ENCODE data around the gene GTPBP1.

The GTPBP1 gene

DNA sequence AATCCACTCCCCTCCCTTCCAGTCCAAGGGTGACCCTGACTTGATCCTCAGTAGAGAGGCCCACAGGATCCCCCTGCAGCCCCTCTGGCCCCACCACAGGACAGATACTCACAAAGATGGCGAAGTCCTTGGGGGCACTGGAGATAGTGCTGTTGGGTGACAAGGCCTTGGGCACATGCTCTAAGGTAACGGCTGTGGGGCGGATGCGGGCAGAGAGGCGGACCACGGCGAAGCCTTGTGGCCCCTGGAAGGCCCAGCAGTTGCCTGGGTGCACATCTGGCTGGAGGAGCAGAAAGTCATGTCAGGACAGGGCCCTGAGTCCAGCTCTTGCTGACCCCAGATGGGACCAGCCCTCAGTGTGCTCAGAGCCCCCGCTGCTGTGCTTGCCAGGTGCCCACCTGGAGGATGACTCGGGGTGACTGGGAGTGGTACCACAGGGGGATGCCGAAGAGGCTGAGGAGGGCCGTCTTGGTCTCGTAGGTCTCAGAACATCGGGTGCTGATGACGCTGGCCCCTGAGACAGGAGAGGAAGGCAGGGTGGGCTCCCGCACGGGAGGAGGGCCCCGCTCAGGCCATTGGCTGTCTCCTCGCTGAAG, 32.8 kb downstream of the GTPBP1 start:
- H3K9me3 ChIP-seq (ENCODE audit: control extremely low read depth in 1 of 5, control insufficient read depth in 4 of 5, insufficient read depth in 2 of 5, low read depth in 1 of 5, low read length in 4 of 5), result no peaks in the 10 kb centered on the region
- no peaks in the 10 kb centered on the region for H3K27me3 ChIP-seq (replicated peaks in 2 of 5; ENCODE audit: control insufficient read depth in 4 of 5, insufficient read depth in 5 of 5, low read length in 4 of 5)
- no peak overlapping the region for H3K27ac ChIP-seq (ENCODE audit: insufficient read depth in 1 of 2, low read depth in 1 of 2, low read length in 2 of 2, poor library complexity in 1 of 2, severe bottlenecking in 2 of 2)
- no peak overlapping the region for H3K4me3 ChIP-seq (ENCODE audit: control insufficient read depth in 1 of 7, extremely low read depth in 1 of 7, insufficient read depth in 4 of 7, low read depth in 2 of 7, low read length in 6 of 7)
- ChIA-PET POLR2A (interaction anchor here (0.6 kb wide), 1 partner anchor 18 kb away, joined by 3 read pairs; no protein-coding TSS in a partner anchor), CTCF (interaction anchor here (1.5 to 6.6 kb wide), 3 partner anchors 11 to 24 kb away, joined by 3 to 64 read pairs (median 5); no protein-coding TSS in a partner anchor)
- 96% methylated on average over 18 of the region's 18 CpGs for WGBS (ENCODE audit: insufficient coverage)
- peaks cover 8 to 99% (median 85%) of the 10 kb centered on the region in 4 experiments for H3K36me3 ChIP-seq (ENCODE audit: control insufficient read depth in 4 of 4, insufficient read depth in 4 of 4, low read length in 3 of 4)
- peaks cover 0 to 21% (median 2%) of the 10 kb centered on the region in 4 experiments for H3K4me1 ChIP-seq (ENCODE audit: control extremely low read depth in 1 of 4, control insufficient read depth in 4 of 4, insufficient read depth in 4 of 4, low read length in 3 of 4)
- no peak for DNase-seq

DNA sequence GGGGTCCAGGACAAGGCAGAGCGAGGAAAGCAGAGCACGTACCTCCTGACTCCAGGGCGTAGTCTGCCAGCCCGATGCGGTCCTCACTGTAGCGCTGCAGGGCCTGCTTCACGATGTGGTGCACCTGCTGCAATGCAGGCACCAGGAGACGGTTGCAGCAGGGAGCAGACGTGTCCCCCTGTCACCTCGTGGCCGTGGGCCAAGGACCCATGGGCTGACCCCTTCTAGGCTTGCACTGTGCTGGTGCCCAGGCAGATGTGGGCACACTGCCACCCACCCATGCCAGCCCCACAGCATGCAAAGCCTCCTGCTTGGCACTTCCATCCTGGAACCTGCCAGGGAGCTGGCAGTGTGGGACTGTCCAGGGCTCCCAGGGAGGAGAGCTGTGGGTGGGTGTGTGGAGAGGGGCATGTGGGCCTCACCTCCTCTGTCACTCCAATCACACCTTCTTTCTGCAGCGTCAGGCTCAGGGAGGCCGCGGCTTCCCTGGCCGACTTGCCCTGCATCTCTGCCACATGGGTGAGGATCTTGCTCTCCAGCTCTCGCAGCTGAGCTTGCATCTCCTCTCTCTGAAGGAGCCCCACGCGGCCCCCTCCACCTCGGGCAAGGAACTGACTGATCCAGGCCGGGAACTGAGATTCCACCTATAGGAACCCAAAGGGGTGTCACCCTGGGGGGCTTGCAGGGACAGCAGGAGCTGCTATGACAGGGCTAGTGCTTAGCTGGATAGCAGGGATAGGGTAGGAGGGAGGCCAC, 33.7 kb downstream of the GTPBP1 start:
- ChIA-PET POLR2A (no interaction called here), CTCF (interaction anchor here (0.9 to 1.8 kb wide), 6 partner anchors 8 to 28 kb away, joined by 3 to 6 read pairs (median 5); no protein-coding TSS in a partner anchor)
- Histone ChIP-seq H3K4me1 (ENCODE audit: control extremely low read depth in 1 of 4, control insufficient read depth in 4 of 4, insufficient read depth in 4 of 4, low read length in 3 of 4) (peaks cover 0 to 21% (median 2%) of the 10 kb centered on the region in 4 experiments), H3K36me3 (ENCODE audit: control insufficient read depth in 4 of 4, insufficient read depth in 4 of 4, low read length in 3 of 4) (peaks cover 8 to 100% (median 83%) of the 10 kb centered on the region in 4 experiments), H3K4me3 (ENCODE audit: control insufficient read depth in 1 of 7, extremely low read depth in 1 of 7, insufficient read depth in 4 of 7, low read depth in 2 of 7, low read length in 6 of 7) (no peak overlapping the region), H3K27me3 (replicated peaks in 2 of 5; ENCODE audit: control insufficient read depth in 4 of 5, insufficient read depth in 5 of 5, low read length in 4 of 5) (no peaks in the 10 kb centered on the region), H3K9me3 (ENCODE audit: control extremely low read depth in 1 of 5, control insufficient read depth in 4 of 5, insufficient read depth in 2 of 5, low read depth in 1 of 5, low read length in 4 of 5) (no peaks in the 10 kb centered on the region), H3K27ac (ENCODE audit: insufficient read depth in 1 of 2, low read depth in 1 of 2, low read length in 2 of 2, poor library complexity in 1 of 2, severe bottlenecking in 2 of 2) (no peak overlapping the region)
- DNase-seq, result no peak
- 90% methylated on average over 17 of the region's 20 CpGs for WGBS (ENCODE audit: insufficient coverage)

DNA sequence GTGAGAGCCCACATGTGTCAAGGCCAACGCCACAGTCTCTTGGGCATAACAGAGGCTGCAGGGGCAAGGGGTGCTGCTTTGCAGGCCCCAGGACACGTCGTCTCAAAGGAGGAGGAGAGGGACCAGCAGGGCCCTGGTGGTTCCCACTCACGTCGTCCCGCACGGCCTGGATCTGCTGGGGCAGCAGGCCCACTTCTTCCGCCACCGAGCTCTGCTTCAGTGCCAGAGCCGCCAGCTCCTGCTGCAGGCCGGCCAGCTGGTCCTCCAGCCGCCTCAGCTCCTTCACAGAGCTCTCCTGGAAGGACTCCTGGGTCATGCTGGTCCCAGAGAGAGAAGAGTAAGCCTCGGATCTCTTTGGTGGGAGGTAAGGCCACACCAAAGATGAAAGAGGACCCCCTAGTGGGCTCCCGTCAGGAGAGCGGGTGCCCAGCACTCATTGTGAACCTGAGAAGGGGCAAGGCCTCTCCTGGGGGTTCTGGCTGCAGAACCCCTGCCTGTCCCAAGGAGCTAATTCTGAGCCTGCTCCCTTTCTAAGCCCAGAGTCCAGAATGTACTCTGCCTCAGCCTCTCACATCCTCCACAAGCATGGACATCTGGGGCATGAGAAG, 34.5 kb downstream of the GTPBP1 start:
- H3K36me3 ChIP-seq (ENCODE audit: control insufficient read depth in 4 of 4, insufficient read depth in 4 of 4, low read length in 3 of 4), result peaks cover 8 to 100% (median 86%) of the 10 kb centered on the region in 4 experiments
- H3K9me3 ChIP-seq (ENCODE audit: control extremely low read depth in 1 of 5, control insufficient read depth in 4 of 5, insufficient read depth in 2 of 5, low read depth in 1 of 5, low read length in 4 of 5), result no peaks in the 10 kb centered on the region
- peaks cover 0 to 21% (median 2%) of the 10 kb centered on the region in 4 experiments for H3K4me1 ChIP-seq (ENCODE audit: control extremely low read depth in 1 of 4, control insufficient read depth in 4 of 4, insufficient read depth in 4 of 4, low read length in 3 of 4)
- POLR2A ChIA-PET, result no interaction called here
- no peak overlapping the region for H3K4me3 ChIP-seq (ENCODE audit: control insufficient read depth in 1 of 7, extremely low read depth in 1 of 7, insufficient read depth in 4 of 7, low read depth in 2 of 7, low read length in 6 of 7)
- no peak overlapping the region for H3K27ac ChIP-seq (ENCODE audit: insufficient read depth in 1 of 2, low read depth in 1 of 2, low read length in 2 of 2, poor library complexity in 1 of 2, severe bottlenecking in 2 of 2)
- no peak for DNase-seq
- H3K27me3 ChIP-seq (replicated peaks in 2 of 5; ENCODE audit: control insufficient read depth in 4 of 5, insufficient read depth in 5 of 5, low read length in 4 of 5), result no peaks in the 10 kb centered on the region
- 94% methylated on average over 10 of the region's 15 CpGs for WGBS (ENCODE audit: insufficient coverage)
- CTCF ChIA-PET, result interaction anchor here (0.9 to 1.8 kb wide), 6 partner anchors 7 to 28 kb away, joined by 3 to 6 read pairs (median 5); no protein-coding TSS in a partner anchor

DNA sequence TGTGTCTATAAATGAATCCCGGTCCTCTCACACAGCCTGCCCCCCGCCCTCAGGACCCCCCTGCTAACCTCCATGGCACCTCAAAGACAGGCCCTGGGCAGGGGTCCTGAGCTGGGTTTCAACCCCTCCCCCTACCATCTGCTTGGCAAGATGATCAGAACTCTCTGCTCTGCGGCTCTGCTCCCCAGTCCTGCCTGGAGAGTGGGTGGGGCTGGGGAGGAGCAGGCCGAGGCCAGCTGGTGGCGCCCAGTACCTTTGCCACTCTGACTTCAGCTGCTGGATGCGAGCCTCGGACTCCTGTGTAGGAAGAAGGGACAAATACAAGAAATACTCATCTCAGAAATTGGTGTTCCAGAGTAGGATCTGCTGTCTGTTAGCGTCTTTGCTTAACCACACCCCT, 35.0 kb downstream of the GTPBP1 start:
- Histone ChIP-seq H3K4me3 (ENCODE audit: control insufficient read depth in 1 of 7, extremely low read depth in 1 of 7, insufficient read depth in 4 of 7, low read depth in 2 of 7, low read length in 6 of 7) (no peak overlapping the region), H3K9me3 (ENCODE audit: control extremely low read depth in 1 of 5, control insufficient read depth in 4 of 5, insufficient read depth in 2 of 5, low read depth in 1 of 5, low read length in 4 of 5) (no peaks in the 10 kb centered on the region), H3K27ac (ENCODE audit: insufficient read depth in 1 of 2, low read depth in 1 of 2, low read length in 2 of 2, poor library complexity in 1 of 2, severe bottlenecking in 2 of 2) (no peak overlapping the region), H3K36me3 (ENCODE audit: control insufficient read depth in 4 of 4, insufficient read depth in 4 of 4, low read length in 3 of 4) (peaks cover 5 to 100% (median 87%) of the 10 kb centered on the region in 4 experiments), H3K4me1 (ENCODE audit: control extremely low read depth in 1 of 4, control insufficient read depth in 4 of 4, insufficient read depth in 4 of 4, low read length in 3 of 4) (peaks cover 0 to 17% (median 2%) of the 10 kb centered on the region in 4 experiments), H3K27me3 (replicated peaks in 2 of 5; ENCODE audit: control insufficient read depth in 4 of 5, insufficient read depth in 5 of 5, low read length in 4 of 5) (no peaks in the 10 kb centered on the region)
- POLR2A ChIA-PET, result no interaction called here
- CTCF ChIA-PET, result interaction anchor here (1.2 to 1.8 kb wide), 3 partner anchors 11 to 27 kb away, joined by 5 to 6 read pairs (median 5); no protein-coding TSS in a partner anchor
- DNase-seq, result no peak
- WGBS (ENCODE audit: insufficient coverage), result 100% methylated on average over 1 of the region's 8 CpGs

DNA sequence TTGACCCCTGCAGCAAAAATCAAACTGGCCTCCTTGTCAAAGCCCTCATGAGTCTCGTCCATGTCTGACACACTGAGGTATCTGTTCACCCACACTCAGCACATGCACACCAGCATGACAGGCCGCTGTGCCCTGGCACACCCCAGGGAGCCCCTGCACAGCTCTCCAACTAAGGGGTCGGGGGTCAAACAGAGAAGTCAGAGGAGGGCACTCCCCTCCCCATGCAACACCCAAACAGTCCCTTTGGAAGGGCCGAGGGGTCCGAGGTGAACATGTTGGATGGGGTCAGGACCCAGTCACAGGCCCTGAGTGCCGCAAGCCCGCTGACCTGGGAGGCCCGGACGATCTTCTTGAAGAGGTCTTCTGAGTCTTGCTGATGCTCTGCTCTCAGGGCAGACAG, 35.4 kb downstream of the GTPBP1 start:
- DNase-seq, result no peak
- H3K27ac ChIP-seq (ENCODE audit: insufficient read depth in 1 of 2, low read depth in 1 of 2, low read length in 2 of 2, poor library complexity in 1 of 2, severe bottlenecking in 2 of 2), result no peak overlapping the region
- ChIA-PET CTCF (interaction anchor here (1.8 to 3.3 kb wide), 3 partner anchors 8 to 25 kb away, joined by 5 to 13 read pairs (median 6); no protein-coding TSS in a partner anchor), POLR2A (interaction anchor here (1.3 kb wide), 1 partner anchor 10 kb away, joined by 5 read pairs; no protein-coding TSS in a partner anchor)
- H3K9me3 ChIP-seq (ENCODE audit: control extremely low read depth in 1 of 5, control insufficient read depth in 4 of 5, insufficient read depth in 2 of 5, low read depth in 1 of 5, low read length in 4 of 5), result no peaks in the 10 kb centered on the region
- H3K4me3 ChIP-seq (ENCODE audit: control insufficient read depth in 1 of 7, extremely low read depth in 1 of 7, insufficient read depth in 4 of 7, low read depth in 2 of 7, low read length in 6 of 7), result no peak overlapping the region
- H3K27me3 ChIP-seq (replicated peaks in 2 of 5; ENCODE audit: control insufficient read depth in 4 of 5, insufficient read depth in 5 of 5, low read length in 4 of 5), result no peaks in the 10 kb centered on the region
- H3K4me1 ChIP-seq (ENCODE audit: control extremely low read depth in 1 of 4, control insufficient read depth in 4 of 4, insufficient read depth in 4 of 4, low read length in 3 of 4), result peaks cover 0 to 13% (median 2%) of the 10 kb centered on the region in 4 experiments
- H3K36me3 ChIP-seq (ENCODE audit: control insufficient read depth in 4 of 4, insufficient read depth in 4 of 4, low read length in 3 of 4), result peaks cover 3 to 100% (median 87%) of the 10 kb centered on the region in 4 experiments
- 100% methylated on average over 6 of the region's 9 CpGs for WGBS (ENCODE audit: insufficient coverage)

DNA sequence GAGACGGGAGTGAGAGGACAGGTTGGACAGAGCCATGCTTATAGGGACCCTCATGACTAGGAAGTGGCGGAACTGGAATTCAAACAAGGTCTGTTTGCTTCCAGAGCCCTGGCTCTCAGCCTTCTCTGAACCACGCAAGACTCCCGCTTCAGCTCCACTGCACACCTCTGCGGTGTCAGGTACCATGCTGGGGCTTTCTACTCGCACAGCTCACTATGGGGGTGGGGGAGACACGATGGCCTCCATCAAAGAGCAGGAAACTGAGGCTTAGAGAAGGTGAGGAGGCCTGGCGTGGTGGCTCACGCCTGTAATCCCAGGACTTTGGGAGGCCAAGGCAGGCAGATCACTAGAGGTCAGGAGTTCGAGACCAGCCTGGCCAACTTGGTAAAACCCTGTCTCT, 35.8 kb downstream of the GTPBP1 start:
- Histone ChIP-seq H3K27me3 (replicated peaks in 2 of 5; ENCODE audit: control insufficient read depth in 4 of 5, insufficient read depth in 5 of 5, low read length in 4 of 5) (no peaks in the 10 kb centered on the region), H3K9me3 (ENCODE audit: control extremely low read depth in 1 of 5, control insufficient read depth in 4 of 5, insufficient read depth in 2 of 5, low read depth in 1 of 5, low read length in 4 of 5) (no peaks in the 10 kb centered on the region), H3K4me1 (ENCODE audit: control extremely low read depth in 1 of 4, control insufficient read depth in 4 of 4, insufficient read depth in 4 of 4, low read length in 3 of 4) (peaks cover 0 to 13% (median 2%) of the 10 kb centered on the region in 4 experiments), H3K36me3 (ENCODE audit: control insufficient read depth in 4 of 4, insufficient read depth in 4 of 4, low read length in 3 of 4) (peaks cover 3 to 100% (median 87%) of the 10 kb centered on the region in 4 experiments), H3K27ac (ENCODE audit: insufficient read depth in 1 of 2, low read depth in 1 of 2, low read length in 2 of 2, poor library complexity in 1 of 2, severe bottlenecking in 2 of 2) (no peak overlapping the region), H3K4me3 (ENCODE audit: control insufficient read depth in 1 of 7, extremely low read depth in 1 of 7, insufficient read depth in 4 of 7, low read depth in 2 of 7, low read length in 6 of 7) (no peak overlapping the region)
- 100% methylated on average over 9 of the region's 10 CpGs for WGBS (ENCODE audit: insufficient coverage)
- CTCF ChIA-PET, result interaction anchor here (1.3 to 3.3 kb wide), 4 partner anchors 8 to 27 kb away, joined by 3 to 13 read pairs (median 6); no protein-coding TSS in a partner anchor
- POLR2A ChIA-PET, result interaction anchor here (1.3 kb wide), 1 partner anchor 10 kb away, joined by 5 read pairs; no protein-coding TSS in a partner anchor
- no peak for DNase-seq
